Osteocyte (in vitro differentiated cells): Measurements from ENCODE around the gene TUBGCP3. TPM values are rescaled to one million over a fixed set of nuclear protein-coding genes. Genes with fewer than 3 reads are reported as not detected.

ENCODE experiments used
- DNase-seq: peaks from one replicate; pipeline ENCODE4 v3.0.0; 2021; ENCODE audit warnings: mixed read lengths; ENCODE audit not compliant: unreplicated experiment; ENCODE audit errors: extremely low spot score
- H3K27ac Mint-ChIP-seq: one replicate; pipeline ENCODE4 v1.8.0; 2021; ENCODE audit warnings: mild to moderate bottlenecking, mixed read lengths; ENCODE audit not compliant: unreplicated experiment
- H3K27me3 Mint-ChIP-seq: one replicate; pipeline ENCODE4 v1.8.0; 2021; ENCODE audit warnings: mixed read lengths; ENCODE audit not compliant: unreplicated experiment
- H3K36me3 Mint-ChIP-seq: one replicate; pipeline ENCODE4 v1.8.0; 2021; ENCODE audit warnings: mixed read lengths; ENCODE audit not compliant: unreplicated experiment
- H3K4me1 Mint-ChIP-seq: one replicate; pipeline ENCODE4 v1.8.0; 2021; ENCODE audit warnings: mixed read lengths; ENCODE audit not compliant: unreplicated experiment
- H3K4me3 Mint-ChIP-seq: one replicate; pipeline ENCODE4 v1.8.0; 2021; ENCODE audit warnings: mild to moderate bottlenecking, moderate library complexity, mixed read lengths; ENCODE audit not compliant: unreplicated experiment
- H3K9me3 Mint-ChIP-seq: one replicate; pipeline ENCODE4 v1.8.0; 2021; ENCODE audit warnings: mixed read lengths; ENCODE audit not compliant: unreplicated experiment
- total RNA-seq: library from RNA; stranded (reverse); gene quantifications from 2 replicates; pipeline ENCODE4 v1.2.1, GENCODE V29; 2021
- TF ChIP-seq, protein P1 (sequence below): fragments of 200-600 bp; sonication (generic); IDR thresholded peaks from 2 replicates; pipeline ENCODE4 v1.5.0; 2021; ENCODE audit warnings: antibody characterized with exemption, mild to moderate bottlenecking, moderate library complexity

Gene TUBGCP3
- total RNA-seq, 1 donor from 2014 or later, result 26.1 TPM

- DNase-seq, result peak; percentile 97
- H3K27me3 Mint-ChIP-seq, result peaks cover 35% of the 10 kb centered on the region
These were observed 18.4 kb upstream of the TUBGCP3 start for GRCh38 chr13:112606109-112607001.

GRCh38 chr13:112605531-112605990, 17.6 kb upstream of the TUBGCP3 start:
- DNase-seq, result no peak
- H3K27ac Mint-ChIP-seq, result peak overlapping the region; percentile 62
- no peaks in the 10 kb centered on the region for H3K9me3 Mint-ChIP-seq
- peak overlapping the region; percentile 84 for H3K4me3 Mint-ChIP-seq
- peaks cover 27% of the 10 kb centered on the region for H3K4me1 Mint-ChIP-seq
- peaks cover 29% of the 10 kb centered on the region for H3K27me3 Mint-ChIP-seq
- no peaks in the 10 kb centered on the region for H3K36me3 Mint-ChIP-seq
- TF ChIP-seq, protein P1, sequence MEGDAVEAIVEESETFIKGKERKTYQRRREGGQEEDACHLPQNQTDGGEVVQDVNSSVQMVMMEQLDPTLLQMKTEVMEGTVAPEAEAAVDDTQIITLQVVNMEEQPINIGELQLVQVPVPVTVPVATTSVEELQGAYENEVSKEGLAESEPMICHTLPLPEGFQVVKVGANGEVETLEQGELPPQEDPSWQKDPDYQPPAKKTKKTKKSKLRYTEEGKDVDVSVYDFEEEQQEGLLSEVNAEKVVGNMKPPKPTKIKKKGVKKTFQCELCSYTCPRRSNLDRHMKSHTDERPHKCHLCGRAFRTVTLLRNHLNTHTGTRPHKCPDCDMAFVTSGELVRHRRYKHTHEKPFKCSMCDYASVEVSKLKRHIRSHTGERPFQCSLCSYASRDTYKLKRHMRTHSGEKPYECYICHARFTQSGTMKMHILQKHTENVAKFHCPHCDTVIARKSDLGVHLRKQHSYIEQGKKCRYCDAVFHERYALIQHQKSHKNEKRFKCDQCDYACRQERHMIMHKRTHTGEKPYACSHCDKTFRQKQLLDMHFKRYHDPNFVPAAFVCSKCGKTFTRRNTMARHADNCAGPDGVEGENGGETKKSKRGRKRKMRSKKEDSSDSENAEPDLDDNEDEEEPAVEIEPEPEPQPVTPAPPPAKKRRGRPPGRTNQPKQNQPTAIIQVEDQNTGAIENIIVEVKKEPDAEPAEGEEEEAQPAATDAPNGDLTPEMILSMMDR, result no peak

More at GRCh38 chr13:112606109-112607001, 18.4 kb upstream of the TUBGCP3 start:
- no peaks in the 10 kb centered on the region for H3K36me3 Mint-ChIP-seq
- TF ChIP-seq, protein P1, result peak; percentile 99
- peak overlapping the region; percentile 62 for H3K27ac Mint-ChIP-seq
- H3K4me3 Mint-ChIP-seq, result peak overlapping the region; percentile 84
- no peaks in the 10 kb centered on the region for H3K9me3 Mint-ChIP-seq
- peaks cover 27% of the 10 kb centered on the region for H3K4me1 Mint-ChIP-seq

DNA sequence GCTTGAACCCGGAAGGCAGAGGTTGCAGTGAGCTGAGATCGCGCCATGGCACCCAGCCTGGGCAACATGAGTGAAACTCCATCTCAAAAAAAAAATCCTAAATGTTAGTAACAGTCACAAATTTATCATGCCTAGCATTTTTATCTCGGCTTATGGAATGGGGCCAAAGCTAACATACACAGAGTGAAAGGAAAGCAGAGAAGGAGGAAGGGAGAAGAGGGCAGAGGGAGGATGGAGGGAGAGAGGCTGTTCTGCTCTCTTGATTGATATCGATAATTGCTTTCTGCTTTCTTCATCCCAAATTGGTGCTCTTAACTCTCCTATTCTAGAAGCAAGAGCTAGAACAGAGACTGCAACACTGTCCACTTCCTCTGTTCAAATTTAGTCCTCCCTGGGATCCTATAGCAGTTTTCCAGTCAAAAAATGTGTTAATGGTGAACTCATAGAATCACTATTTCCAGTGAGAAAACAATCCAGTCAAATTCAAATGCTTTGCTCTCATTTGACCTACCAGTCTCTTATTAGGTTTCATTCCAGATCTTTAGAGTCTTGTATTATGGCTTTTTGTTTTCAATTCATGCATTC, 15.8 kb upstream of the TUBGCP3 start:
- H3K27me3 Mint-ChIP-seq, result peaks cover 16% of the 10 kb centered on the region
- H3K9me3 Mint-ChIP-seq, result no peaks in the 10 kb centered on the region
- H3K4me3 Mint-ChIP-seq, result peak overlapping the region; percentile 7
- H3K4me1 Mint-ChIP-seq, result peaks cover 27% of the 10 kb centered on the region
- TF ChIP-seq, protein P1, result no peak
- no peaks in the 10 kb centered on the region for H3K36me3 Mint-ChIP-seq
- H3K27ac Mint-ChIP-seq, result peak overlapping the region; percentile 36
- no peak for DNase-seq

DNA sequence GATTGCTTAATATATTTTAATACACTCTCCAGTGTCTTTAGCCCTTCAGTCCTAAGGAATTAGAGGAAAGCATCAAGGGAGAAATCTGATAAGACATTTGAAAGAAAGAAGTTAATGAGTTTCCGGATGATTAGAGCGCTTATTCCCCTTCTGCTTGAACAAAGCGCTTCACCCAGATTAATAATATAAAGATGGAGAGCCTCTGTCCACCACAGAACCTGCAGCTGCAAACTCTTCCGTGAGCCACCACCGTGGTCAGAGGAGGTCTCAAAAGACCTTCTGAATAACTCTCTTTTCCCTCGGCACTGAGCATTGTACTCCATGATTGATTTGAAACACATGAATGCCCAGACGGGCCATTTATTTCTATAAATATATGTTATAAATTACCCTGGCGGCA, 14.2 kb upstream of the TUBGCP3 start:
- Mint-ChIP-seq H3K27ac (no peak overlapping the region), H3K27me3 (peaks cover 5% of the 10 kb centered on the region), H3K36me3 (no peaks in the 10 kb centered on the region), H3K4me1 (peaks cover 27% of the 10 kb centered on the region), H3K9me3 (no peaks in the 10 kb centered on the region), H3K4me3 (no peak overlapping the region)
- TF ChIP-seq, protein P1, result no peak
- no peak for DNase-seq

DNA sequence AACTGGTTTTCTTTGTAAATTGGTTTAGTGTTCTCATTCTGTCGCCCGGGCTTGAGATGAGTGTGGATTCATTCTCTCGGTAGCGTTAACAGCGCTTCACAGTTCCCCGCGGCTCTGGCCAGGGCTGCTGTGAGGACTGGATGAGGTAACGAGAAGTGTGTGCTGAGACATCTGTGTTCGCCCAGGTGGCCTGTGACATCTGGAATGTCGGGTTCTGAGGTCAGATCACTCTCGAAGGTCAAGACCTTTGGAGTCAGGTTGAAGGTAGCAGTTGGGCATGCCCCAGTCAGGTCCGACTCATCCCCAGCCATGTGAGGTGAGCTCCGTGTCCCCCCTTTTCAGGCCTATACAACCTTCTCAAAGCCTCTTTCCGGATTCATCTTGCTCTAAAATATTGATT, 13.4 kb upstream of the TUBGCP3 start:
- TF ChIP-seq, protein P1, result no peak
- Mint-ChIP-seq H3K4me3 (no peak overlapping the region), H3K9me3 (no peaks in the 10 kb centered on the region), H3K27me3 (peaks cover 4% of the 10 kb centered on the region), H3K4me1 (peaks cover 24% of the 10 kb centered on the region), H3K36me3 (no peaks in the 10 kb centered on the region), H3K27ac (no peak overlapping the region)
- no peak for DNase-seq
